Fibroblast of lung (primary cell): ENCODE measurements around the gene DDAH2. TPM values are rescaled to one million over a fixed set of nuclear protein-coding genes. Genes with fewer than 3 reads are reported as not detected.
A peak's percentile ranks its signal among the peaks of the same experiment; 100 is the strongest.

Source experiments
- DNase-seq, 2 donors: peaks; one replicate each; pipeline versions ENCODE4 v3.0.0 to v3.0.0-alpha.2; 2010; ENCODE audit warnings: low read depth in 2 of 2
- H2AFZ ChIP-seq: 2 replicates; pipeline ENCODE4 v1.5.1; 2012; ENCODE audit warnings: low read length, control low read depth, inconsistent platforms
- H3K27ac ChIP-seq: 2 replicates; pipeline ENCODE4 v1.5.1; 2011; ENCODE audit warnings: low read length, control low read depth; ENCODE audit not compliant: insufficient read depth
- H3K27me3 ChIP-seq: 2 replicates; pipeline ENCODE4 v1.5.1; 2011; ENCODE audit warnings: mild to moderate bottlenecking, low read length; ENCODE audit not compliant: control insufficient read depth, insufficient read depth
- H3K36me3 ChIP-seq: 2 replicates; pipeline ENCODE4 v1.5.1; 2011; ENCODE audit warnings: low read length; ENCODE audit not compliant: control insufficient read depth, insufficient read depth
- H3K4me1 ChIP-seq: 2 replicates; pipeline ENCODE4 v1.5.1; 2011; ENCODE audit warnings: low read length; ENCODE audit not compliant: control insufficient read depth, insufficient read depth; ENCODE audit errors: extremely low read depth
- H3K4me2 ChIP-seq: 2 replicates; pipeline ENCODE4 v1.5.1; 2011; ENCODE audit warnings: low read length, control low read depth; ENCODE audit not compliant: insufficient read depth; ENCODE audit errors: extremely low read depth
- H3K4me3 ChIP-seq, 4 experiments: fragments of 200-600 bp in 1 of 4; sonication (generic) in 1 of 4; replicated peaks in 1 of 4; 2 replicates each; pipeline ENCODE4 v1.5.1; 2011 to 2016; ENCODE audit warnings: low read length in 4 of 4, low read depth in 3 of 4, mild to moderate bottlenecking in 3 of 4, control low read depth in 2 of 4, inconsistent platforms in 1 of 4, mixed read lengths in 1 of 4; ENCODE audit not compliant: insufficient read depth in 1 of 4; ENCODE audit errors: control extremely low read depth in 1 of 4
- H3K79me2 ChIP-seq: 2 replicates; pipeline ENCODE4 v1.5.1; 2012; ENCODE audit warnings: mild to moderate bottlenecking, low read length, inconsistent platforms; ENCODE audit not compliant: control insufficient read depth, insufficient read depth
- H3K9ac ChIP-seq: 2 replicates; pipeline ENCODE4 v1.5.1; 2011; ENCODE audit warnings: mild to moderate bottlenecking, low read length, control low read depth; ENCODE audit not compliant: insufficient read depth
- H3K9me3 ChIP-seq: 2 replicates; pipeline ENCODE4 v1.5.1; 2012; ENCODE audit warnings: low read depth, low read length; ENCODE audit not compliant: control insufficient read depth, insufficient read depth
- H4K20me1 ChIP-seq: 2 replicates; pipeline ENCODE4 v1.5.1; 2011; ENCODE audit warnings: low read length; ENCODE audit not compliant: control insufficient read depth, insufficient read depth; ENCODE audit errors: extremely low read depth
- EZH2 ChIP-seq: IDR thresholded peaks from 2 replicates; pipeline ENCODE4 v1.5.1; 2012; ENCODE audit warnings: low read length, control low read depth, mild to moderate bottlenecking; ENCODE audit errors: missing control alignments
- polyA plus RNA-seq, 2 donors: library from polyadenylated mRNA; depleted of rRNA in 1 of 2; stranded (reverse) in 1 of 2; unstranded in 1 of 2; fragments of >200 nt; gene quantifications; 2 replicates each; pipeline ENCODE4 v1.2.1, GENCODE V29; 2011 to 2012; ENCODE audit warnings: missing spikeins in 1 of 2
- total RNA-seq: library from RNA; depleted of rRNA; stranded (reverse); fragments of >200 nt; gene quantifications from 2 replicates; pipeline ENCODE4 v1.2.1, GENCODE V29; 2014
- TF ChIP-seq, protein P1 (sequence below), 2 donors: IDR thresholded peaks in 1 of 2; conservative IDR thresholded peaks in 1 of 2; 1 replicate in 1 of 2; 2 replicates in 1 of 2; pipeline ENCODE4 v1.5.1; 2011 to 2012; ENCODE audit warnings: low read length in 2 of 2, control low read depth in 1 of 2, inconsistent platforms in 1 of 2, low read depth in 1 of 2, mild to moderate bottlenecking in 1 of 2

DDAH2 gene
- total and polyA plus RNA-seq, 2 donors (not counting 1 experiment from before 2014, with no cell fraction given): 42.5 to 119 TPM

DNA sequence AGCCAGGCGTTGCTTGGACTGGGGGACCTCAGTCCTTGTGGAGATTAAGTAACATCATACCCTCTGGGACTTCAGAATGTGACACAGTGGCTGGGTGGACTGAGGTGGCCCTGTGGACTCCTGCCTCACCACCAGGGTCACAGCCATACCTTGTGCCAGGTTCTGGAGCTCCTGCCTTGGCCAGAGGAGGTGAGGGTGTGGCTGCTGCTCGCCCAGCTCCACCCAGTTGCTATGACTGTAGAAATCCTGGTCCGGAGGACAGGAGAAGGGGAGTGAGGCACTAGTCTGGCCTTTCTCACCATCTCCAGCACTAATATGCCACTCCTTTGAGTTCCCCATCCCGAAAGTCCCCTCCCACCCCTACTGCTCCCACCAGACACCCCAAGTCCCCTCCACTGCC, 46.1 kb upstream of the DDAH2 start:
- Histone ChIP-seq H3K9me3 (no peaks in the 10 kb centered on the region), H3K4me2 (no peak overlapping the region), H4K20me1 (no peaks in the 10 kb centered on the region), H3K27ac (no peak overlapping the region), H3K79me2 (no peaks in the 10 kb centered on the region), H3K36me3 (peaks cover 6% of the 10 kb centered on the region), H2AFZ (no peak overlapping the region), H3K4me3 (no peak overlapping the region), H3K9ac (no peak overlapping the region), H3K27me3 (no peaks in the 10 kb centered on the region), H3K4me1 (peaks cover 7% of the 10 kb centered on the region)
- no peak for TF ChIP-seq EZH2
- TF ChIP-seq, protein P1, sequence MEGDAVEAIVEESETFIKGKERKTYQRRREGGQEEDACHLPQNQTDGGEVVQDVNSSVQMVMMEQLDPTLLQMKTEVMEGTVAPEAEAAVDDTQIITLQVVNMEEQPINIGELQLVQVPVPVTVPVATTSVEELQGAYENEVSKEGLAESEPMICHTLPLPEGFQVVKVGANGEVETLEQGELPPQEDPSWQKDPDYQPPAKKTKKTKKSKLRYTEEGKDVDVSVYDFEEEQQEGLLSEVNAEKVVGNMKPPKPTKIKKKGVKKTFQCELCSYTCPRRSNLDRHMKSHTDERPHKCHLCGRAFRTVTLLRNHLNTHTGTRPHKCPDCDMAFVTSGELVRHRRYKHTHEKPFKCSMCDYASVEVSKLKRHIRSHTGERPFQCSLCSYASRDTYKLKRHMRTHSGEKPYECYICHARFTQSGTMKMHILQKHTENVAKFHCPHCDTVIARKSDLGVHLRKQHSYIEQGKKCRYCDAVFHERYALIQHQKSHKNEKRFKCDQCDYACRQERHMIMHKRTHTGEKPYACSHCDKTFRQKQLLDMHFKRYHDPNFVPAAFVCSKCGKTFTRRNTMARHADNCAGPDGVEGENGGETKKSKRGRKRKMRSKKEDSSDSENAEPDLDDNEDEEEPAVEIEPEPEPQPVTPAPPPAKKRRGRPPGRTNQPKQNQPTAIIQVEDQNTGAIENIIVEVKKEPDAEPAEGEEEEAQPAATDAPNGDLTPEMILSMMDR (conservative IDR thresholded peaks at IDR 0.05 in 1 of 2, IDR thresholded peaks at IDR 0.05 in 1 of 2; ENCODE audit: low read depth in 1 of 2, low read length in 2 of 2): no peak
- no peak for DNase-seq

- no peak overlapping the region for H3K4me2 ChIP-seq
- no peak overlapping the region for H3K27ac ChIP-seq
- peaks cover 3% of the 10 kb centered on the region for H3K4me1 ChIP-seq
- H3K36me3 ChIP-seq: no peaks in the 10 kb centered on the region
- H3K9ac ChIP-seq: no peak overlapping the region
- DNase-seq: peak; percentile 40 to 61
- TF ChIP-seq, protein P1 (conservative IDR thresholded peaks at IDR 0.05 in 1 of 2, IDR thresholded peaks at IDR 0.05 in 1 of 2; ENCODE audit: low read depth in 1 of 2, low read length in 2 of 2): no peak
- TF ChIP-seq EZH2: no peak
- H3K4me3 ChIP-seq: no peak overlapping the region
- no peaks in the 10 kb centered on the region for H4K20me1 ChIP-seq
- no peaks in the 10 kb centered on the region for H3K27me3 ChIP-seq
- H3K9me3 ChIP-seq: no peaks in the 10 kb centered on the region
- H3K79me2 ChIP-seq: no peaks in the 10 kb centered on the region
- H2AFZ ChIP-seq: no peak overlapping the region
Observed at GRCh38 chr6:31771992-31772358, 42.9 kb upstream of the DDAH2 start.

DNA sequence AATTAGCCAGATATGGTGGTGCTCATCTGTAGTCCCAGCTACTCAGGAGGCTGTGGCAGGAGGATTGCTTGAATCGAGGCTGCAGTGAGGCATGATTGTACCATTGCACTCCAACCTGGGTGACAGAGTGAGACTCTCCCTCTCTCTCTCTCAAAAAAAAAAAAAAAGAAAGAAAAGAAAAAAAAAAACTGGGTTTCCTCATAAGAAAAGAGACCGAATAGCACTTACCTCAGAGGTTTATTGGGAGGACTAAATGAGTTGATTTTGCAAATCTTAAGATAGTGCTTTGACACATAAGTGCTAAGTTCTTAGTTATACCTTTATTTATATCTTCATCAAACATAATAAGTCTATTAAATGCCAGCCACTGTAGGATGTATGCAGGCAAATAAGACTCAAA, 41.8 kb upstream of the DDAH2 start:
- no peak overlapping the region for H3K9ac ChIP-seq
- no peaks in the 10 kb centered on the region for H4K20me1 ChIP-seq
- H2AFZ ChIP-seq: no peak overlapping the region
- DNase-seq: no peak
- no peak overlapping the region for H3K4me3 ChIP-seq
- no peaks in the 10 kb centered on the region for H3K36me3 ChIP-seq
- no peaks in the 10 kb centered on the region for H3K9me3 ChIP-seq
- no peaks in the 10 kb centered on the region for H3K4me1 ChIP-seq
- TF ChIP-seq, protein P1 (conservative IDR thresholded peaks at IDR 0.05 in 1 of 2, IDR thresholded peaks at IDR 0.05 in 1 of 2; ENCODE audit: low read depth in 1 of 2, low read length in 2 of 2): no peak
- no peak for TF ChIP-seq EZH2
- H3K79me2 ChIP-seq: no peaks in the 10 kb centered on the region
- no peak overlapping the region for H3K4me2 ChIP-seq
- H3K27me3 ChIP-seq: no peaks in the 10 kb centered on the region
- no peak overlapping the region for H3K27ac ChIP-seq
